GM12878 (cell line): ENCODE measurements around the gene ACSF3. TPM values are rescaled to one million over a fixed set of nuclear protein-coding genes. Genes with fewer than 3 reads are reported as not detected.

ENCODE experiments used
- ATAC-seq: fragments of 200-7000 bp; cut with Tn5 transposase; 3 replicates; pipeline ENCODE4 v1.9.1; 2020; ENCODE audit warnings: mild to moderate bottlenecking, moderate library complexity
- BruUV-seq: library from RNA; stranded (reverse); fragments of 400-500 nt; replicated peaks from 2 replicates; lab custom pipeline; 2021; lab: Mats Ljungman, UMichigan
- CTCF ChIA-PET: fragments of 300-600 bp; sonication (Branson Sonifier 250); formaldehyde crosslinking; extraction: SDS; loops from one replicate; lab custom pipeline; 2021; ENCODE audit warnings: inconsistent platforms; lab: Yijun Ruan, JAX
- POLR2A ChIA-PET: fragments of 350-600 bp; formaldehyde crosslinking; extraction: SDS; loops from one replicate; lab custom pipeline; 2021; ENCODE audit warnings: inconsistent platforms; lab: Charles Lee
- RAD21 ChIA-PET: fragments of 300-600 bp; sonication (Branson Sonifier 250); formaldehyde crosslinking; loops from one replicate; lab custom pipeline; 2023; ENCODE audit warnings: antibody characterized with exemption; ENCODE audit not compliant: unreplicated experiment; lab: Charles Lee
- SMC1A ChIA-PET: fragments of 300-600 bp; sonication (Branson Sonifier 250); formaldehyde crosslinking; loops from one replicate; lab custom pipeline; 2023; ENCODE audit not compliant: unreplicated experiment, uncharacterized antibody; lab: Charles Lee
- DNase-seq: peaks from one replicate; pipeline ENCODE4 v3.0.0-alpha.2; 2011; ENCODE audit warnings: low read depth, low spot score
- FAIRE-seq: peaks from 3 replicates; lab custom pipeline; 2011; peaks lifted over from hg19 to GRCh38; lab: Jason Lieb, UNC
- H2AFZ ChIP-seq: 2 replicates; pipeline ENCODE4 v1.6.0; 2011; ENCODE audit warnings: low read depth, low read length, control low read depth; ENCODE audit not compliant: control insufficient read depth
- H3K27ac ChIP-seq: 2 replicates; pipeline ENCODE4 v1.5.1; 2011; ENCODE audit warnings: control low read depth; ENCODE audit not compliant: control insufficient read depth, insufficient read depth
- H3K27me3 ChIP-seq, 2 experiments: replicated peaks in 1 of 2; 2 replicates each; pipeline versions ENCODE4 v1.6.0 to v1.6.1; 2011; ENCODE audit warnings: low read length in 1 of 2; ENCODE audit not compliant: control insufficient read depth in 2 of 2, insufficient read depth in 2 of 2
- H3K36me3 ChIP-seq, 2 experiments: 2 replicates each; pipeline ENCODE4 v1.5.1; 2011; ENCODE audit warnings: low read length in 1 of 2; ENCODE audit not compliant: control insufficient read depth in 2 of 2, insufficient read depth in 2 of 2
- H3K4me1 ChIP-seq: 2 replicates; pipeline ENCODE4 v1.6.1; 2011; ENCODE audit warnings: mild to moderate bottlenecking, low read length, moderate library complexity, mixed read lengths; ENCODE audit not compliant: control insufficient read depth, insufficient read depth
- H3K4me2 ChIP-seq: 2 replicates; pipeline ENCODE4 v1.6.0; 2011; ENCODE audit warnings: control low read depth; ENCODE audit not compliant: control insufficient read depth, insufficient read depth
- H3K4me3 ChIP-seq: fragments of 200-600 bp; sonication (generic); 2 replicates; pipeline ENCODE4 v1.5.1; 2016
- H3K79me2 ChIP-seq: 2 replicates; pipeline ENCODE4 v1.6.0; 2011; ENCODE audit warnings: low read length; ENCODE audit not compliant: control insufficient read depth, insufficient read depth
- H3K9ac ChIP-seq: 2 replicates; pipeline ENCODE4 v1.8.0; 2011; ENCODE audit warnings: low read length, control low read depth, mixed read lengths; ENCODE audit not compliant: control insufficient read depth, insufficient read depth
- H3K9me3 ChIP-seq: replicated peaks from 3 replicates; pipeline ENCODE4 v1.5.1; 2011; ENCODE audit warnings: mild to moderate bottlenecking, low read length; ENCODE audit not compliant: control insufficient read depth, insufficient read depth
- H4K20me1 ChIP-seq: 2 replicates; pipeline ENCODE4 v1.6.0; 2011; ENCODE audit not compliant: control insufficient read depth, insufficient read depth
- BCL3 ChIP-seq: IDR thresholded peaks from 2 replicates; pipeline ENCODE4 v1.6.1; 2011; ENCODE audit warnings: borderline replicate concordance, low read depth, mild to moderate bottlenecking, moderate library complexity, low read length; ENCODE audit not compliant: insufficient read depth, poor library complexity, severe bottlenecking
- LARP7 ChIP-seq: fragments of 450-650 bp; IDR thresholded peaks from 2 replicates; pipeline ENCODE4 v1.6.1; 2017; ENCODE audit warnings: mild to moderate bottlenecking
- MTA3 ChIP-seq: IDR thresholded peaks from 2 replicates; pipeline ENCODE4 v1.6.1; 2012; ENCODE audit warnings: low read length, inconsistent platforms, borderline replicate concordance
- SREBF2 ChIP-seq: IDR thresholded peaks from 2 replicates; pipeline ENCODE4 v1.6.1; 2012; ENCODE audit warnings: mild to moderate bottlenecking, low read length
- TBL1XR1 ChIP-seq: IDR thresholded peaks from 2 replicates; pipeline ENCODE4 v1.6.1; 2012; ENCODE audit warnings: low read depth, low read length, improper control_type of control experiment
- TCF7 ChIP-seq: IDR thresholded peaks from 2 replicates; pipeline ENCODE4 v1.6.1; 2014; ENCODE audit warnings: antibody characterized with exemption, borderline replicate concordance
- WGBS: methylation state at CpG from one replicate; pipeline ENCODE4 v1.1.6; 2016; ENCODE audit warnings: low lambda C conversion rate; ENCODE audit not compliant: insufficient replicate concordance, insufficient coverage; ENCODE audit errors: missing lambda C conversion rate; 5-methylcytosine and 5-hydroxymethylcytosine counted together
- in situ Hi-C: fragments of 300-500 bp; cut with MboI; formaldehyde crosslinking; loops from 9 replicates; pipeline ENCODE4 v1.14.3; 2018; ENCODE audit warnings: mixed read lengths
- intact Hi-C: fragments of 100-400 bp; cut with micrococcal nuclease; formaldehyde crosslinking; loops from one replicate; pipeline ENCODE4 v1.14.2; 2022; ENCODE audit not compliant: unreplicated experiment
- polyA plus RNA-seq, 11 experiments: library from polyadenylated mRNA; depleted of rRNA in 4 of 11; unstranded in 6 of 11; stranded (reverse) in 5 of 11; fragments of >200 nt; fragmentation: Nextera tagmentation in 4 of 11; fragmentation: Illumina TruSeq in 1 of 11; extraction: Ambion mirVana in 4 of 11; extraction: Trizol in 1 of 11; gene quantifications; 1 replicate in 1 of 11; 2 replicates in 10 of 11; pipeline versions ENCODE4 v1.2.1 to v1.2.3, GENCODE V29; 2011 to 2016; ENCODE audit warnings: inconsistent platforms in 2 of 11, missing spikeins in 2 of 11, low read depth in 1 of 11
- total RNA-seq, 4 experiments: library from RNA; depleted of rRNA in 3 of 4; stranded (reverse); fragments of >200 nt in 3 of 4; fragmentation: Illumina TruSeq in 1 of 4; extraction: Trizol in 1 of 4; gene quantifications; 2 replicates each; pipeline versions ENCODE4 v1.2.1 to v1.2.3, GENCODE V29; 2013 to 2021

ACSF3 gene
- total and polyA plus RNA-seq, 10 of the 15 experiments (the other 5 are each of a cell fraction or from before 2014, with no cell fraction given): 1.0 to 44.4 (median 25.8) TPM

- BruUV-seq: no TSS peak
- RAD21 ChIA-PET: no interaction called here
These were observed 48.4 kb upstream of the ACSF3 start for GRCh38 chr16:89045181-89045815.

More at GRCh38 chr16:89045181-89045815, 48.4 kb upstream of the ACSF3 start:
- intact Hi-C loops: no loop called here
- ChIA-PET SMC1A (no interaction called here), POLR2A (interaction anchor here (0.6 kb wide), 1 partner anchor 24 kb away, joined by 3 read pairs; no protein-coding TSS in a partner anchor), CTCF (no interaction called here)
- DNase-seq (no peak), FAIRE-seq (no peak), ATAC-seq (no peak)
- Histone ChIP-seq H4K20me1 (no peaks in the 10 kb centered on the region), H3K27ac (no peak overlapping the region), H3K4me3 (no peak overlapping the region), H3K9ac (no peak overlapping the region), H3K79me2 (no peaks in the 10 kb centered on the region), H3K27me3 (no peaks in the 10 kb centered on the region; a peak in 1 of 4 replicates), H2AFZ (no peak overlapping the region), H3K4me1 (peaks cover 3% of the 10 kb centered on the region), H3K36me3 (no peaks in the 10 kb centered on the region), H3K4me2 (no peak overlapping the region), H3K9me3 (no peaks in the 10 kb centered on the region; the same call in 2 of the 3 replicates)
- 23% methylated on average over 12 of the region's 12 CpGs for WGBS
- in situ Hi-C loops: no loop called here
- TF ChIP-seq TBL1XR1: no peak
- no peak for TF ChIP-seq BCL3
- no peak for TF ChIP-seq SREBF2
- TF ChIP-seq MTA3: no peak
- no peak for TF ChIP-seq TCF7
- no peak for TF ChIP-seq LARP7
